BLaER1 treated with 17β-estradiol and CSF1 and Interleukin-3, amounts not matched to agents 10 nM and 100 nM (cell line): ENCODE measurements around the gene RALY.

Experiments used
- H3K27ac ChIP-seq, 11 experiments: shearing (Covaris generic); formaldehyde crosslinking; 2 replicates each; pipeline ENCODE4 v1.8.1; 2022
- H3K27me3 ChIP-seq, 11 experiments: shearing (Covaris generic); formaldehyde crosslinking; 2 replicates each; pipeline ENCODE4 v1.8.1; 2022
- H3K36me3 ChIP-seq, 11 experiments: shearing (Covaris generic); formaldehyde crosslinking; 2 replicates each; pipeline ENCODE4 v1.8.1; 2022
- H3K4me1 ChIP-seq, 10 experiments: shearing (Covaris generic); formaldehyde crosslinking; 2 replicates each; pipeline ENCODE4 v1.8.1; 2022
- H3K4me2 ChIP-seq, 11 experiments: shearing (Covaris generic); formaldehyde crosslinking; 2 replicates each; pipeline ENCODE4 v1.8.1; 2022
- H3K4me3 ChIP-seq, 10 experiments: shearing (Covaris generic); formaldehyde crosslinking; 2 replicates each; pipeline ENCODE4 v1.8.1; 2022
- H3K9ac ChIP-seq, 11 experiments: shearing (Covaris generic); formaldehyde crosslinking; 2 replicates each; pipeline ENCODE4 v1.8.1; 2022
- H3K9me3 ChIP-seq, 11 experiments: shearing (Covaris generic); formaldehyde crosslinking; replicated peaks in 1 of 11; 2 replicates each; pipeline ENCODE4 v1.8.1; 2022
- H4K20me1 ChIP-seq, 11 experiments: shearing (Covaris generic); formaldehyde crosslinking; 2 replicates each; pipeline ENCODE4 v1.8.1; 2022
- Cebpa-rat ChIP-seq, 11 experiments: shearing (Covaris generic); IDR thresholded peaks; 2 replicates each; pipeline ENCODE4 v1.8.1; 2022

RALY gene

GRCh38 chr20:34078540-34078939 is 84.8 kb downstream of the RALY start:
- H3K27ac ChIP-seq = no peak overlapping the region
- H3K4me2 ChIP-seq = no peak overlapping the region
- H4K20me1 ChIP-seq = peaks cover 83 to 100% (median 99%) of the 10 kb centered on the region in 11 experiments
- H3K4me3 ChIP-seq = no peak overlapping the region
- no peaks in the 10 kb centered on the region for H3K9me3 ChIP-seq
- peaks cover 98 to 100% (median 99%) of the 10 kb centered on the region in 11 experiments for H3K36me3 ChIP-seq
- no peaks in the 10 kb centered on the region for H3K27me3 ChIP-seq
- TF ChIP-seq Cebpa-rat (IDR thresholded peaks at IDR 0.05) = no peak
- no peak overlapping the region for H3K9ac ChIP-seq
- peaks cover 7 to 21% (median 17%) of the 10 kb centered on the region in 10 experiments; a peak in 19 of 20 replicates for H3K4me1 ChIP-seq

DNA sequence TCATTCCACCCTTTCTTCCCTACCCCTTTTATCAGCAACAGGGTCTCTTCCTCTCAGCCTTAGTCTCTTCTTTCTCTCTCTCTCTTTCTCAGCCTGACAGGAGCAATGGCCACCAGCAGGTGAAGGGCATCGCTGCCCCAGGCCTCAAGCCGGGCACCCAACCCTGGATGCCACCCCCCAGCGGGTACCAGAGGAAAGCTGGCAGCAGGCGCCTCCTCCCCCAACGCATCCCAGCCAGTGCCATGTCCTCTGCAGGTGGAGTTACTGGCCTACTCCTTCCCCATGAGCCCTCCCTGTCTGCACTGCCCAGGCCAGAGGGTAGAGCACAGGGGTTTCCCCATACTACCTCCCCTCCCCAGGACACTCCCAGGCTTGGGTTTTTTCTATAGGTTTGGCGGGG is 86.1 kb downstream of the RALY start:
- TF ChIP-seq Cebpa-rat (IDR thresholded peaks at IDR 0.05) = no peak
- Histone ChIP-seq H3K4me3 (no peak overlapping the region), H3K27ac (no peak overlapping the region), H3K4me2 (no peak overlapping the region), H3K36me3 (peaks cover 97 to 100% (median 99%) of the 10 kb centered on the region in 11 experiments), H3K9me3 (no peaks in the 10 kb centered on the region), H3K9ac (no peak overlapping the region), H3K4me1 (peaks cover 0 to 33% (median 26%) of the 10 kb centered on the region in 10 experiments; a peak in 13 of 20 replicates), H4K20me1 (peaks cover 85 to 100% (median 100%) of the 10 kb centered on the region in 11 experiments), H3K27me3 (no peaks in the 10 kb centered on the region)

- Histone ChIP-seq H3K27me3 (no peaks in the 10 kb centered on the region), H3K9ac (no peak overlapping the region), H3K9me3 (no peaks in the 10 kb centered on the region), H3K27ac (no peak overlapping the region), H4K20me1 (peaks cover 90 to 100% (median 100%) of the 10 kb centered on the region in 11 experiments; a peak in 21 of 22 replicates), H3K4me2 (peak overlapping the region in 6 of 11 experiments; percentile 9 to 66 (median 58); a peak in 7 of 22 replicates), H3K4me1 (peaks cover 0 to 34% (median 26%) of the 10 kb centered on the region in 10 experiments; a peak in 13 of 20 replicates), H3K4me3 (no peak overlapping the region), H3K36me3 (peaks cover 94 to 100% (median 97%) of the 10 kb centered on the region in 11 experiments)
- TF ChIP-seq Cebpa-rat (IDR thresholded peaks at IDR 0.05) = no peak
These were observed 88.6 kb downstream of the RALY start for GRCh38 chr20:34082232-34082887.

DNA sequence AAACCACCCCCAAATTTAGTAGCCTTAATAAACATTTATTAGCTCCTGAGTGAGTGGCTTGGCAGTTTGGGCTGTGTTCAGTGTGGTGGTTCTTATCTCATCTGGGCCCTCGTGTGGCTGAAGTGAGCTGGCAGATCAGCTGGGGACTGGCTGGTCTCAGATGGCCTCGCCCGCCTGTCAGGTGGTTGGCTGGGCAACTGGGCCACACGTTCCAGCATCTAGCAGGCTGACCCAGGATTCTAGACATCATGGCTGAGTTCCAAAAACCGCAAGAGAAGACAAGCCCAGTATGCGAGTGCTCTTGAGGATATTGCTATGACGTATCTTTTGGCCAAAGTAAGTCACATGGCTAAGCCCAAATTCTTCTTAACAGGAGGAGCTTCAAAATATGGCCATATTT is 89.4 kb downstream of the RALY start:
- 0 out of 22 replicates have a peak overlapping the region, but pooled peaks of 1 of the 11 experiments have one; percentile 12 for H3K27ac ChIP-seq
- H3K4me1 ChIP-seq = peaks cover 0 to 34% (median 26%) of the 10 kb centered on the region in 10 experiments; a peak in 13 of 20 replicates
- H3K4me2 ChIP-seq = peak overlapping the region in 7 of 11 experiments; percentile 6 to 66 (median 58); a peak in 11 of 22 replicates
- H3K9ac ChIP-seq = no peak overlapping the region
- H4K20me1 ChIP-seq = peaks cover 94 to 100% (median 100%) of the 10 kb centered on the region in 11 experiments; a peak in 21 of 22 replicates
- TF ChIP-seq Cebpa-rat (IDR thresholded peaks at IDR 0.05) = no peak
- peaks cover 94 to 100% (median 97%) of the 10 kb centered on the region in 11 experiments for H3K36me3 ChIP-seq
- no peaks in the 10 kb centered on the region for H3K9me3 ChIP-seq
- H3K4me3 ChIP-seq = no peak overlapping the region
- H3K27me3 ChIP-seq = no peaks in the 10 kb centered on the region

GRCh38 chr20:34083781-34084180 is 90.1 kb downstream of the RALY start:
- peaks cover 94 to 100% (median 97%) of the 10 kb centered on the region in 11 experiments for H3K36me3 ChIP-seq
- H3K4me1 ChIP-seq = peaks cover 0 to 34% (median 26%) of the 10 kb centered on the region in 10 experiments; a peak in 13 of 20 replicates
- no peak for TF ChIP-seq Cebpa-rat (IDR thresholded peaks at IDR 0.05)
- no peaks in the 10 kb centered on the region for H3K27me3 ChIP-seq
- peaks cover 94 to 100% (median 100%) of the 10 kb centered on the region in 11 experiments; a peak in 21 of 22 replicates for H4K20me1 ChIP-seq
- no peak overlapping the region for H3K9ac ChIP-seq
- H3K4me2 ChIP-seq = peak overlapping the region in 7 of 11 experiments; percentile 6 to 66 (median 58); a peak in 13 of 22 replicates
- no peak overlapping the region for H3K4me3 ChIP-seq
- peak overlapping the region in 1 of 11 experiments; percentile 14; a peak in 1 of 22 replicates for H3K27ac ChIP-seq
- no peaks in the 10 kb centered on the region for H3K9me3 ChIP-seq

- Histone ChIP-seq H3K36me3 (peaks cover 94 to 100% (median 97%) of the 10 kb centered on the region in 11 experiments), H3K9ac (no peak overlapping the region), H3K4me2 (peak overlapping the region in 6 of 11 experiments; percentile 6 to 66 (median 58); a peak in 9 of 22 replicates), H3K9me3 (no peaks in the 10 kb centered on the region), H4K20me1 (peaks cover 94 to 100% (median 100%) of the 10 kb centered on the region in 11 experiments; a peak in 21 of 22 replicates), H3K27me3 (no peaks in the 10 kb centered on the region), H3K27ac (peak overlapping the region in 1 of 11 experiments; percentile 14; a peak in 1 of 22 replicates), H3K4me1 (peaks cover 0 to 34% (median 26%) of the 10 kb centered on the region in 10 experiments; a peak in 13 of 20 replicates), H3K4me3 (no peak overlapping the region)
- no peak for TF ChIP-seq Cebpa-rat (IDR thresholded peaks at IDR 0.05)
These were observed 90.7 kb downstream of the RALY start for GRCh38 chr20:34084227-34084923.

GRCh38 chr20:34085544-34086040 is 91.9 kb downstream of the RALY start:
- Histone ChIP-seq H3K27ac (no peak overlapping the region), H3K4me2 (no peak overlapping the region), H3K4me1 (peaks cover 0 to 34% (median 26%) of the 10 kb centered on the region in 10 experiments; a peak in 13 of 20 replicates), H3K9ac (no peak overlapping the region), H3K36me3 (peaks cover 93 to 100% (median 97%) of the 10 kb centered on the region in 11 experiments), H4K20me1 (peaks cover 97 to 100% (median 100%) of the 10 kb centered on the region in 11 experiments; a peak in 21 of 22 replicates), H3K27me3 (no peaks in the 10 kb centered on the region), H3K4me3 (no peak overlapping the region), H3K9me3 (no peaks in the 10 kb centered on the region)
- TF ChIP-seq Cebpa-rat (IDR thresholded peaks at IDR 0.05) = no peak

- Histone ChIP-seq H3K9ac (no peak overlapping the region), H3K36me3 (peaks cover 94 to 100% (median 97%) of the 10 kb centered on the region in 11 experiments), H3K4me3 (no peak overlapping the region), H4K20me1 (peaks cover 96 to 100% (median 100%) of the 10 kb centered on the region in 11 experiments; a peak in 21 of 22 replicates), H3K4me1 (peaks cover 0 to 13% (median 10%) of the 10 kb centered on the region in 10 experiments; a peak in 13 of 20 replicates), H3K9me3 (no peaks in the 10 kb centered on the region), H3K27me3 (no peaks in the 10 kb centered on the region), H3K27ac (no peak overlapping the region), H3K4me2 (no peak overlapping the region)
- no peak for TF ChIP-seq Cebpa-rat (IDR thresholded peaks at IDR 0.05)
These were observed 94.8 kb downstream of the RALY start for GRCh38 chr20:34088305-34089174.
